GM19455 (cell line): Measurements from ENCODE around the gene RNU6-9.
"Not testable (repeated sequence)": the region's sequence is repeated elsewhere in the genome, so short reads cannot be mapped to it uniquely, and the experiment has no call there.

Experiments used
- ATAC-seq: cut with Tn5 transposase; IDR thresholded peaks from one replicate; pipeline ENCODE4 v1.9.1; 2021; ENCODE audit not compliant: unreplicated experiment

RNU6-9 gene

GRCh38 chr19:876780-877314 lies 16.4 kb upstream of the RNU6-9 start:
- no peak for ATAC-seq

GRCh38 chr19:877992-878660 lies 15.2 kb upstream of the RNU6-9 start:
- not testable (repeated sequence) for ATAC-seq

DNA sequence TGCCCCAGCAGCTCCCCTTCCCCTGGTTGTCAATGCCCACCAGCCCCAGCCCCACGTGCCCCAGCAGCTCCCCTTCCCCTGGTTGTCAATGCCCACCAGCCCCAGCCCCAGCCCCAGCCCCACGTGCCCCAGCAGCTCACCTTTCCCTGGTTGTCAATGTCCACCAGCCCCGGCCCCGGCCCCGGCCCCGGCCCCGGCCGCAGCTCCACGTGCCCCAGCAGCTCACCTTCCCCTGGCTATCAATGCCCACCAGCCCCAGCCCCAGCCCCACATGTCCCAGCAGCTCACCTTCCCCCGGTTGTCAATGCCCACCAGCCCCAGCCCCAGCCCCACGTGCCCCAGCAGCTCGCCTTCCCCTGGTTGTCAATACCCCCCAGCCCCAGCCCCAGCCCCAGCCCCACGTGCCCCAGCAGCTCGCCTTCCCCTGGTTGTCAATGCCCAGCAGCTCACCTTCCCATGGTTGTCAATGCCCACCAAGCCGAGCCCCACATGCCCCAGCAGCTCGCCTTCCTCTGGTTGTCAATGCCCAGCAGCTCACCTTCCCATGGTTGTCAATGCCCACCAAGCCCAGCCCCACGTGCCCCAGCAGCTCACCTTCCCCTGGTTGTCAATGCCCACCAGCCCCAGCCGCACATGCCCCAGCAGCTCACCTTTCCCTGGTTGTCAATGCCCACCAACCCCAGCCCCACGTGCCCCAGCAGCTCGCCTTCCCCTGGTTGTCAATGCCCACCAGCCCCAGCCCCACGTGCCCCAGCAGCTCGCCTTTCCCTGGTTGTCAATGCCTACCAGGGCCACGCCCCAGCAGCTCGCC lies 14.3 kb upstream of the RNU6-9 start:
- ATAC-seq: not testable (repeated sequence)

GRCh38 chr19:879711-880438 lies 13.4 kb upstream of the RNU6-9 start:
- no peak for ATAC-seq

- ATAC-seq: no peak
These were observed 11.8 kb upstream of the RNU6-9 start for GRCh38 chr19:881385-882071.

DNA sequence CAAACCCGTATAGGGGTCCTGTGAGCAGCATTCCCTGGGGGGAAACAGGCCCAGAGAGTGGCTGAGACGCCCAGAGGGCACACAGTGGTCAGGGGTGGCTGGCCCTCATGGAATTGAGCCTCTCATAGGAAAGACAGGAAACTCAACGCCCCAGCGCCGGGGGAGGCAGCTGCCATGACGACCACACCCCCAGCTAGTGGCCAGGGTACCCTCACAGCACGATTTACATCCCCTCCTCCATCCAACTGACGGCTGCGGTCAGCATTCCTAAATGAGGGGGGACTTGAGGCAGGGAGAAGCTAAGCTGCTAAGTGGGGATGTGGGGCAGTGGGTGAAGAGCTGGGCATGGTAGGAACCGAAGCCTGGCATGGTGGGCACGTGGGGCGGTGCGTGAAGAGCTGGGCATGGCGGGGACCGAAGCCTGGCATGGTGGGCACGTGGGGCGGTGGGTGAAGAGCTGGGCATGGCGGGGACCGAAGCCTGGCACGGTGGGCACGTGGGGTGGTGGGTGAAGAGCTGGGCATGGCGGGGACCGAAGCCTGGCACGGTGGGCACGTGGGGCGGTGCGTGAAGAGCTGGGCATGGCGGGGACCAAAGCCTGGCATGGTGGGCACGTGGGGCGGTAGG lies 10.3 kb upstream of the RNU6-9 start:
- ATAC-seq: no peak

GRCh38 chr19:883661-884211 lies 9.5 kb upstream of the RNU6-9 start:
- no peak for ATAC-seq

DNA sequence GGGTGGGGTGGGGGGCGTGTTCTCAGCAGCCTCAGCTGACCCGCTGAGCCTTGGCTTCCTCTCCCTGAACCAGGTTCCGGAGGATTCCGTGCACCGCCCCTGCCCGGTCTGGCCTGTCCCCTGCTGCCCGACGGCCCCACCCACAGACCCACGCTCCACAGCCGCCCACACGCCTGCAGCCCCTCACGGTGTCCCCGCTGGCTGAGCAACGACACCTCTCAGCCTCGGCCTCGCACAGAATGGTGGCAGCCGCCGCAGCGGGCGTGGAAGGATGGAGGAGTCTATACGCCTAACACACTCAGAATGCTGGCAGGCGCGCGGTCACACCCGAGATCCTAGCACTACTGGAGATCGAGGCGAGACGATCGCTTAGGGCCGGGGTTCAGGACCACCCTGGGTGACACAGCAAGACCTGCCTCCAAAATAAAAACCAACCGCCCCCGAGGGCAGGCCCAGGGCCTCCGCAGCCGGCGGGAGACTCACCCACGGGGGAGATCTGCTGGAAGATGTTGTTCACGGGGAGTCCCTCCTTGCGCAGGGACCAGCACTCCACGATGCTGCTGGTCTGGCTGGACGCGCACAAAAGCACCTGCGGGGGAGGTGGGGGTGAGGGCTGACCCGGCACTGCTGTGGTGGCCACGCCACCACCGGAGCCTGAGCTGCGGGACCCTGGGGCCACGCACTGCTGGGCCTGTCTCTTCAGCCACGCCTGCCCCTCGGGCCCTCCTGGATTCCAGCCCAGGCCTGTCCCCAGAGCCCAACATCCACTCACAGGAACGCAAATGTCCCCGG lies 8.7 kb upstream of the RNU6-9 start:
- no peak for ATAC-seq

DNA sequence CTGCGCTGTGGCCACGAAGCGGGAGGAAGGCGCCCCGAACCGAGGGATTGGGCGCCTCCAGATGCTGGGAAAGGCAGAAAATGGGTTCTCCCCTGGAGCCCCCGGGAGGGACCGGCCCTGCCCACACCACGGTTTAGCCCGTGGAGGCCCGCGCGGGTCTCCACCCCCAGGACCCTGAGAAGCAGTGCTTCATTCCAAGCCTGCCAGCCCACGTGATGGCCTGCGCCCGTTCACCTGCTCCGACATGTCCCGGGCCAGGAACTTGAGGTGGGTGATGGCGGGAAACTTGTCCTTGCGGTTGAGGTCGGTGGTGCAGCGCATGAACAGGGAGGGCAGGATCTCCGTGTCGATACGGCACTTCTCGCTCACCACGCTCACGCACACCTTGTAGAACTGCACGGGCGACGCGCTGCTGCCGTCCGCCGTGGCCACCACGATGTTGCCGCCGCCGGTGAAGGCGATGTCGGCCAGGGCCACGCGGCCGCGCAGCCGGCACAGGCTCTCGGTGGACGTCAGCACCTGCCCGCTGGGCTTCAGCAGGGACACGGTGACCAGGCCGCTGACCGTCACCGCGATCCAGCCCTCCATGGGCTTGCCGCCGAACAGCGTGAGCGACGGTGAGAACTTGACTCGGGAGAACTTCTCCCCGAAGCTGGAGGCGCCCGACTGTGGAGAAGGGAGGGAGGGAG lies 7.6 kb upstream of the RNU6-9 start:
- no peak for ATAC-seq

DNA sequence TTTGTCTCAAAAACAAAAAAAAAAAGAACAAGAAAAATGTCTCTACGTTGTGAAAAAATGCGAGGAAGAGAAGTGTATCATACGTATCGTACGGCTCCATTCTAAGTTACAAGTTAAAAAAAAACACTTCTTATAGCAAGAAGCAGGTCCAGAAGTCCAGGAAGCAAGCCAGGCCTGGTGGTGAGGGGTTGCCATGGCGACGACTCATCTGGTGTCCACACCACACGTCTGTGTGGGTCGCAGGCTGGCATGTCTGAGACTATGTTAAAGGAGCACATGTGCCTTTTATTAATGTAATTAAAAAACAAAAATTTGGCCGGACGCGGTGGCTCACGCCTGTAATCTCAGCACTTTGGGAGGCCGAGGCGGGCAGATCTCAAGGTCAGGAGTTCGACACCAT lies 6.2 kb upstream of the RNU6-9 start:
- no peak for ATAC-seq

DNA sequence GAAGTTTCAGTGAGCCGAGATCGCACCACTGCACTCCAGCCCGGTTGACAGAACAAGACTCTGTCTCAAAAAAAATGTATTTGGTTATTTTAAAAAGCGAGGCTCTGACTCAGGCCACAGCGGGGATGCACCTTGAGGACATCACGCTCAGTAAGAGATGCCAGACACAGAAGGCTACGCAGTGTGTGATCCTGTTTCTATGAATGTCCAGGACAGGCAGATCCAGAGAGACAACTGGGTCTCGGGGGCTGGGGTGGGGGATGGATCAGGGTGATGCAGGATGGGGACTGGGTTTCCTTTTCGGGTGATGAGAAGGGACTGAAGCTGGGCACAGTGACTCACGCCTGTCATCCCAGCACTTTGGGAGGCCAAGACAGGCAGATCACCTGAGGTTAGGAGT lies 5.7 kb upstream of the RNU6-9 start:
- no peak for ATAC-seq

GRCh38 chr19:888581-889385 lies 4.5 kb upstream of the RNU6-9 start:
- ATAC-seq: no peak

- no peak for ATAC-seq
These were observed 3.5 kb upstream of the RNU6-9 start for GRCh38 chr19:889662-890295.

DNA sequence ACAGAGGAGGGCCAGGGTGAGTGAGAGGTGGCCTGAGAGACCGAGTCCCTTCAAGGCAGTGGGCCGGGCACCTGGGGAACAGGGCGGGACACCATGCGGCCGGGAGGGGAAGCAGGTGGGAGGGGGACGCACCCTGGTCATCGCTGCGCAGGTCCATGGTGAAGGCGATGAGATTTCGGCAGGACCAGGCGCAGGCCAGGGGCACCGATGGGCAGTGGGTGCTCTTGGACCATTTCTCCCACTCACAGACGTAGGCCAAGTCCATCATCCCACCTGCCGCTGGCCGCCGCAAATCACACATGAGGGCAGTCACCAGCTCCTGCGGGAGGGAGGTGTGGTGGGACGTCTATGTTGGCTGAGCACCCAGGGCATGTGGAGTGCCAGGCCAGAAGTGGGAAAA lies 2.5 kb upstream of the RNU6-9 start:
- ATAC-seq: no peak

GRCh38 chr19:891421-892200 lies 1.7 kb upstream of the RNU6-9 start:
- ATAC-seq: not testable (repeated sequence)

GRCh38 chr19:892243-892893 lies 916 bp upstream of the RNU6-9 start:
- ATAC-seq: no peak
